Neural cell (in vitro differentiated cells): Measurements from ENCODE around the gene PLCB4. TPM values are rescaled to one million over a fixed set of nuclear protein-coding genes. Genes with fewer than 3 reads are reported as not detected.
A peak's percentile ranks its signal among the peaks of the same experiment; 100 is the strongest.

Source experiments
- H2AFZ ChIP-seq: fragments of 200-600, 300-800 bp; sonication (generic), shearing (Covaris generic); 2 replicates; pipeline ENCODE4 v1.6.0; 2014; ENCODE audit warnings: low read depth, mild to moderate bottlenecking, antibody characterized with exemption, low read length, moderate library complexity
- H3F3A ChIP-seq: fragments of 200-600 bp; shearing (Covaris generic); 2 replicates; pipeline ENCODE4 v1.6.1; 2016; ENCODE audit warnings: mild to moderate bottlenecking, moderate library complexity, mixed read lengths, antibody characterized with exemption, low read length; ENCODE audit not compliant: insufficient read depth, poor library complexity, severe bottlenecking
- H3K27ac ChIP-seq: fragments of 200-600, 300-800 bp; sonication (generic), shearing (Covaris generic); 2 replicates; pipeline ENCODE4 v1.5.1; 2014; ENCODE audit warnings: mild to moderate bottlenecking, low read length, moderate library complexity
- H3K27me3 ChIP-seq: fragments of 300-800, 200-600 bp; sonication (generic), shearing (Covaris generic); 2 replicates; pipeline ENCODE4 v1.6.0; 2014; ENCODE audit warnings: mild to moderate bottlenecking, low read depth, low read length, moderate library complexity; ENCODE audit not compliant: insufficient read depth
- H3K36me3 ChIP-seq: fragments of 300-800, 200-600 bp; sonication (generic), shearing (Covaris generic); 2 replicates; pipeline ENCODE4 v1.5.1; 2014; ENCODE audit warnings: mild to moderate bottlenecking, antibody characterized with exemption, low read length, moderate library complexity; ENCODE audit not compliant: insufficient read depth
- H3K4me2 ChIP-seq: fragments of 300-800, 200-600 bp; sonication (generic), shearing (Covaris generic); 2 replicates; pipeline ENCODE4 v1.6.0; 2014; ENCODE audit warnings: mild to moderate bottlenecking, low read length
- H3K4me3 ChIP-seq: fragments of 300-800, 200-600 bp; sonication (generic), shearing (Covaris generic); 2 replicates; pipeline ENCODE4 v1.5.1; 2014; ENCODE audit warnings: mild to moderate bottlenecking, low read length, moderate library complexity
- H3K79me2 ChIP-seq: fragments of 200-600 bp; shearing (Covaris generic); replicated peaks from 2 replicates; pipeline ENCODE4 v1.6.0; 2014; ENCODE audit warnings: mild to moderate bottlenecking, low read length, moderate library complexity; ENCODE audit not compliant: insufficient read depth
- H3K9ac ChIP-seq: fragments of 300-800, 200-600 bp; sonication (generic), shearing (Covaris generic); 2 replicates; pipeline ENCODE4 v1.6.1; 2016; ENCODE audit warnings: mild to moderate bottlenecking, low read length, mixed read lengths
- H3K9me2 ChIP-seq: fragments of 200-600 bp; shearing (Covaris generic); 2 replicates; pipeline ENCODE4 v1.6.1; 2016; ENCODE audit warnings: mild to moderate bottlenecking, low read length, mixed read lengths; ENCODE audit not compliant: insufficient read depth
- H3K9me3 ChIP-seq: fragments of 200-600, 300-800 bp; sonication (generic), shearing (Covaris generic); 2 replicates; pipeline ENCODE4 v1.6.1; 2016; ENCODE audit warnings: mild to moderate bottlenecking, mixed run types, low read length, moderate library complexity, mixed read lengths
- H4K20me1 ChIP-seq: fragments of 200-600 bp; shearing (Covaris generic); 2 replicates; pipeline ENCODE4 v1.6.1; 2016; ENCODE audit warnings: mild to moderate bottlenecking, mixed run types; ENCODE audit not compliant: insufficient read depth
- EP300 ChIP-seq: fragments of 450-650 bp; conservative IDR thresholded peaks from 2 replicates; pipeline ENCODE4 v1.6.1; 2014; ENCODE audit warnings: antibody characterized with exemption, mild to moderate bottlenecking, moderate library complexity; ENCODE audit not compliant: poor library complexity, severe bottlenecking
- EZH2 ChIP-seq: fragments of 200-600, 300-800 bp; shearing (Covaris generic), sonication (generic); IDR thresholded peaks from 2 replicates; pipeline ENCODE4 v1.6.1; 2014; ENCODE audit warnings: antibody characterized with exemption, low read length, borderline replicate concordance, mild to moderate bottlenecking; ENCODE audit not compliant: insufficient read depth, poor library complexity, severe bottlenecking
- MXI1 ChIP-seq: fragments of 450-650 bp; conservative IDR thresholded peaks from 2 replicates; pipeline ENCODE4 v1.6.1; 2014; ENCODE audit warnings: antibody characterized with exemption, mild to moderate bottlenecking; ENCODE audit not compliant: poor library complexity, severe bottlenecking
- POLR2AphosphoS5 ChIP-seq: IDR thresholded peaks from 2 replicates; pipeline ENCODE4 v1.6.1; 2012
- RAD21 ChIP-seq: fragments of 450-650 bp; conservative IDR thresholded peaks from 2 replicates; pipeline ENCODE4 v1.6.1; 2014; ENCODE audit warnings: antibody characterized with exemption, mild to moderate bottlenecking, moderate library complexity
- SMC3 ChIP-seq: fragments of 450-650 bp; conservative IDR thresholded peaks from 2 replicates; pipeline ENCODE4 v1.6.1; 2014; ENCODE audit warnings: antibody characterized with exemption, mild to moderate bottlenecking, moderate library complexity; ENCODE audit not compliant: poor library complexity
- TAF1 ChIP-seq: IDR thresholded peaks from 2 replicates; pipeline ENCODE4 v1.6.1; 2012; ENCODE audit warnings: low read depth
- polyA minus RNA-seq: library from RNA; depleted of rRNA, polyadenylated mRNA; stranded (reverse); fragments of >200 nt; gene quantifications from 2 replicates; pipeline ENCODE4 v1.2.3, GENCODE V29; 2014
- polyA plus RNA-seq: library from polyadenylated mRNA; depleted of rRNA; stranded (reverse); fragments of >200 nt; gene quantifications from 2 replicates; pipeline ENCODE4 v1.2.3, GENCODE V29; 2014
- TF ChIP-seq, protein P1 (sequence below): fragments of 450-650 bp; IDR thresholded peaks from 2 replicates; pipeline ENCODE4 v1.5.1; 2014; ENCODE audit warnings: antibody characterized with exemption, mild to moderate bottlenecking, moderate library complexity; ENCODE audit not compliant: poor library complexity, severe bottlenecking
- TF ChIP-seq, protein P2 (sequence below): IDR thresholded peaks from 2 replicates; pipeline ENCODE4 v1.6.1; 2012; ENCODE audit warnings: borderline replicate concordance

PLCB4 gene
- polyA plus RNA-seq (13.1 and 18.3 TPM in 2 replicates), polyA minus RNA-seq (23.6 and 32.4 TPM in 2 replicates)

DNA sequence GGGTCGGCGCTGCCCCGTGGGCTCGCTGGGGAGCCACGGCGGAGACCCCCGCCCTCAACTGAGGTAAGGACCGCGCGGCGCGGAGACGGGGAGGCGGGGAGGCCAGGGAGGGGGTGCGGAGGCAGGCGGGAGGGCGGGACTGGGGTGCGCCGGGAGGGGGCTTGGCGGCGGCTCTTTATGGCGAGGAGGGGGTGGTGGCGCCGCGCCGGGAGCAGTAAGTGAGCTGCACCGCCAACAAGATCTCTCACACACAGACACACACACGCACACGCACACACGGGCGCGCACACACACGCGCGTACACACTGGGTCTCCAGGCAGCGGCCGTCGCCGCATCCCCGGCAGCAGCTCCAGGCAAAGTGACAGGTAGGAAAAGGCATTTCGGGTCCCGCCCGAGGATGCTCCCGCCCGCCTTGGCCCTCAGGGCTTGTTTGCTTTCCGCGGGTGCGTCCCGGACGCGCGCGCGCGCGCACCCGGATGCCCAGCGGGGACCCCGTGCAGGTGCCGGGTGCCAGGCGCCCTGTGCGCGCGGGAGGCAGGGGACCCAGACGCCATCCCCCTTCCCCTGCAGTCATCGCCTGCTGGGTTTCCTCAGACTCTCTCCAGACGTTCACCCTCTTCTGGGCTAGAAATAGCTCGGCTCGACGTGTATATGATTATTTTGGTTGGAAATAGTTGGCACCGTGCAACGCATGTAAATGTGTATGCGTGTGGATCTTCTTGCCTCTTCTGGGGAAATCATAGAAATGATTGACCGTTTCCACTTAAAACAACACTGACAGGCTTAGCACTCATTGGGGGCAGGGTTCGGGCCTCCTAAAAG lies at the start of gene PLCB4:
Gene PLCB4, plus strand, starts transcription at position 247 of the 823 bp plus-strand sequence. CDS start 238,728 bp downstream, outside the sequence.
- Histone ChIP-seq H3K9me3 (no peaks in the 10 kb centered on the region), H3K9me2 (no peaks in the 10 kb centered on the region), H3K9ac (peak within 1 kb of the TSS; percentile 73), H4K20me1 (no peaks in the 10 kb centered on the region), H3K4me3 (peak within 1 kb of the TSS; percentile 89), H3K4me2 (peak within 1 kb of the TSS; percentile 87), H3K27ac (peak within 1 kb of the TSS; percentile 66), H3F3A (peaks cover 4% of the 10 kb centered on the region), H3K79me2 (peaks cover 13% of the 10 kb centered on the region), H3K36me3 (no peaks in the 10 kb centered on the region), H2AFZ (peak within 1 kb of the TSS; percentile 75), H3K27me3 (no peaks in the 10 kb centered on the region)
- TF ChIP-seq, protein P1, sequence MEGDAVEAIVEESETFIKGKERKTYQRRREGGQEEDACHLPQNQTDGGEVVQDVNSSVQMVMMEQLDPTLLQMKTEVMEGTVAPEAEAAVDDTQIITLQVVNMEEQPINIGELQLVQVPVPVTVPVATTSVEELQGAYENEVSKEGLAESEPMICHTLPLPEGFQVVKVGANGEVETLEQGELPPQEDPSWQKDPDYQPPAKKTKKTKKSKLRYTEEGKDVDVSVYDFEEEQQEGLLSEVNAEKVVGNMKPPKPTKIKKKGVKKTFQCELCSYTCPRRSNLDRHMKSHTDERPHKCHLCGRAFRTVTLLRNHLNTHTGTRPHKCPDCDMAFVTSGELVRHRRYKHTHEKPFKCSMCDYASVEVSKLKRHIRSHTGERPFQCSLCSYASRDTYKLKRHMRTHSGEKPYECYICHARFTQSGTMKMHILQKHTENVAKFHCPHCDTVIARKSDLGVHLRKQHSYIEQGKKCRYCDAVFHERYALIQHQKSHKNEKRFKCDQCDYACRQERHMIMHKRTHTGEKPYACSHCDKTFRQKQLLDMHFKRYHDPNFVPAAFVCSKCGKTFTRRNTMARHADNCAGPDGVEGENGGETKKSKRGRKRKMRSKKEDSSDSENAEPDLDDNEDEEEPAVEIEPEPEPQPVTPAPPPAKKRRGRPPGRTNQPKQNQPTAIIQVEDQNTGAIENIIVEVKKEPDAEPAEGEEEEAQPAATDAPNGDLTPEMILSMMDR = no peak
- TF ChIP-seq, protein P2, sequence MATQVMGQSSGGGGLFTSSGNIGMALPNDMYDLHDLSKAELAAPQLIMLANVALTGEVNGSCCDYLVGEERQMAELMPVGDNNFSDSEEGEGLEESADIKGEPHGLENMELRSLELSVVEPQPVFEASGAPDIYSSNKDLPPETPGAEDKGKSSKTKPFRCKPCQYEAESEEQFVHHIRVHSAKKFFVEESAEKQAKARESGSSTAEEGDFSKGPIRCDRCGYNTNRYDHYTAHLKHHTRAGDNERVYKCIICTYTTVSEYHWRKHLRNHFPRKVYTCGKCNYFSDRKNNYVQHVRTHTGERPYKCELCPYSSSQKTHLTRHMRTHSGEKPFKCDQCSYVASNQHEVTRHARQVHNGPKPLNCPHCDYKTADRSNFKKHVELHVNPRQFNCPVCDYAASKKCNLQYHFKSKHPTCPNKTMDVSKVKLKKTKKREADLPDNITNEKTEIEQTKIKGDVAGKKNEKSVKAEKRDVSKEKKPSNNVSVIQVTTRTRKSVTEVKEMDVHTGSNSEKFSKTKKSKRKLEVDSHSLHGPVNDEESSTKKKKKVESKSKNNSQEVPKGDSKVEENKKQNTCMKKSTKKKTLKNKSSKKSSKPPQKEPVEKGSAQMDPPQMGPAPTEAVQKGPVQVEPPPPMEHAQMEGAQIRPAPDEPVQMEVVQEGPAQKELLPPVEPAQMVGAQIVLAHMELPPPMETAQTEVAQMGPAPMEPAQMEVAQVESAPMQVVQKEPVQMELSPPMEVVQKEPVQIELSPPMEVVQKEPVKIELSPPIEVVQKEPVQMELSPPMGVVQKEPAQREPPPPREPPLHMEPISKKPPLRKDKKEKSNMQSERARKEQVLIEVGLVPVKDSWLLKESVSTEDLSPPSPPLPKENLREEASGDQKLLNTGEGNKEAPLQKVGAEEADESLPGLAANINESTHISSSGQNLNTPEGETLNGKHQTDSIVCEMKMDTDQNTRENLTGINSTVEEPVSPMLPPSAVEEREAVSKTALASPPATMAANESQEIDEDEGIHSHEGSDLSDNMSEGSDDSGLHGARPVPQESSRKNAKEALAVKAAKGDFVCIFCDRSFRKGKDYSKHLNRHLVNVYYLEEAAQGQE = peak; percentile 23
- TF ChIP-seq EP300 = peak; percentile 47
- TF ChIP-seq MXI1 = peak; percentile 56
- TF ChIP-seq EZH2 = no peak
- TF ChIP-seq SMC3 = peak; percentile 50
- TF ChIP-seq POLR2AphosphoS5 = peak; percentile 64
- peak; percentile 43 for TF ChIP-seq RAD21

DNA sequence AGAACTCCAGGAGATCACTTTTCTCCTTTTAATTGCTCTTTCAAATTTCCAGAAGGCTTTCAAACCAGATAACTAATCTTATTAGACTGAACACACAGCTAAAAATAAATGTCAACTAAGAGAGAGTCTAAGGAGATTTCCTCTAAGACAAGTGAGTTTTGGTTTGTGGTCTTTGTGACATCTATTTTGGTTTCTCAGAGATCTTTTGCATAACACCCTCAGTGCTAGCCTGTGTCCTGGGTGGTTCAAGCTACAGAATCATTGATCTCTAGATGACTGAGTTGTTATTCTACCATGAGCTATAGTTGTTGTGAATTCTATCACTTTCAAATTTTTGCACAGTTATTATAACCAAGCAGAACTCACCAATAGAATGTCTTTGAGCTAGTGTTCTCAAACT lies 49.1 kb upstream of the PLCB4 start:
- H3K36me3 ChIP-seq = no peaks in the 10 kb centered on the region
- no peaks in the 10 kb centered on the region for H4K20me1 ChIP-seq
- H3K9me3 ChIP-seq = no peaks in the 10 kb centered on the region
- TF ChIP-seq EP300 (no peak), TAF1 (no peak), RAD21 (no peak), MXI1 (no peak), POLR2AphosphoS5 (no peak), SMC3 (no peak), EZH2 (no peak)
- TF ChIP-seq, protein P2 = no peak
- TF ChIP-seq, protein P1 = no peak
- no peaks in the 10 kb centered on the region for H3K79me2 ChIP-seq
- no peaks in the 10 kb centered on the region for H3K9me2 ChIP-seq
- no peaks in the 10 kb centered on the region for H3F3A ChIP-seq
- no peak overlapping the region for H2AFZ ChIP-seq
- no peak overlapping the region for H3K4me2 ChIP-seq
- H3K4me3 ChIP-seq = no peak overlapping the region
- H3K27me3 ChIP-seq = no peaks in the 10 kb centered on the region
- H3K27ac ChIP-seq = no peak overlapping the region
- no peak overlapping the region for H3K9ac ChIP-seq
